Measurements from ENCODE around the gene SCN1B.
"Not testable (repeated sequence)": the region's sequence is repeated elsewhere in the genome, so short reads cannot be mapped to it uniquely, and the experiment has no call there.

Gene SCN1B

GRCh38 chr19:35039881-35040825 is 9.9 kb downstream of the SCN1B start:
- DNase-seq, result no peak

- DNase-seq, result no peak
These were observed 10.7 kb downstream of the SCN1B start for GRCh38 chr19:35040826-35041547.

- no peak for DNase-seq
These were observed 11.3 kb downstream of the SCN1B start, which contains the start of gene HPN for GRCh38 chr19:35041548-35042055. TSS of gene HPN (plus strand) at chr19:35041721. CDS start at chr19:35042507, 786 bp downstream.

GRCh38 chr19:35042056-35042730 is 11.9 kb downstream of the SCN1B start:
- DNase-seq, result no peak

GRCh38 chr19:35042954-35043604 is 12.8 kb downstream of the SCN1B start:
- no peak for DNase-seq

- DNase-seq, result no peak
These were observed 13.6 kb downstream of the SCN1B start for GRCh38 chr19:35043906-35044305.

GRCh38 chr19:35044317-35045117 is 14.2 kb downstream of the SCN1B start:
- peak in 1 of 2 experiments; percentile 46 for DNase-seq

- peak in 1 of 2 experiments; percentile 18 for DNase-seq
These were observed 15.5 kb downstream of the SCN1B start for GRCh38 chr19:35045667-35046300.

GRCh38 chr19:35046461-35046860 is 16.2 kb downstream of the SCN1B start:
- no peak for DNase-seq

GRCh38 chr19:35048911-35049411 is 18.7 kb downstream of the SCN1B start:
- DNase-seq, result no peak

- no peak for DNase-seq
These were observed 19.2 kb downstream of the SCN1B start for GRCh38 chr19:35049456-35049855.

- not testable (repeated sequence) for DNase-seq
These were observed 20.4 kb downstream of the SCN1B start for GRCh38 chr19:35050662-35051061.

GRCh38 chr19:35051268-35051667 is 21.0 kb downstream of the SCN1B start:
- DNase-seq, result not testable (repeated sequence)

GRCh38 chr19:35051796-35052195 is 21.5 kb downstream of the SCN1B start:
- DNase-seq, result no peak

- no peak for DNase-seq
These were observed 22.4 kb downstream of the SCN1B start for GRCh38 chr19:35052599-35053190.

GRCh38 chr19:35053667-35054293 is 23.5 kb downstream of the SCN1B start:
- DNase-seq, result no peak

GRCh38 chr19:35054626-35055025 is 24.4 kb downstream of the SCN1B start:
- DNase-seq, result no peak

- no peak for DNase-seq
These were observed 25.5 kb downstream of the SCN1B start for GRCh38 chr19:35055715-35056179.

- no peak for DNase-seq
These were observed 26.3 kb downstream of the SCN1B start for GRCh38 chr19:35056513-35057063.

Data from SW 1271 (cell line).